Measurements from ENCODE around the gene ANGPTL7. TPM values are rescaled to one million over a fixed set of nuclear protein-coding genes. Genes with fewer than 3 reads are reported as not detected.

ANGPTL7 gene
- total and polyA plus RNA-seq, 10 of the 15 experiments (the other 5 are each of a cell fraction or from before 2014, with no cell fraction given) = 0.09 TPM; not detected in 9

GRCh38 chr1:11214698-11215380 is 25.7 kb downstream of the ANGPTL7 start (continued):
- no peak for TF ChIP-seq SIX5 (IDR thresholded peaks at IDR 0.05; ENCODE audit: low read depth, low read length, severe bottlenecking)
- TF ChIP-seq CEBPB (IDR thresholded peaks at IDR 0.05; ENCODE audit: borderline replicate concordance in 1 of 2, low read depth in 2 of 2, low read length in 2 of 2) = no peak
- TF ChIP-seq ETV6 (conservative IDR thresholded peaks at IDR 0.05 in 1 of 2, IDR thresholded peaks at IDR 0.05 in 1 of 2; ENCODE audit: borderline replicate concordance in 1 of 2, low read depth in 1 of 2) = no peak
- TF ChIP-seq, protein P1, sequence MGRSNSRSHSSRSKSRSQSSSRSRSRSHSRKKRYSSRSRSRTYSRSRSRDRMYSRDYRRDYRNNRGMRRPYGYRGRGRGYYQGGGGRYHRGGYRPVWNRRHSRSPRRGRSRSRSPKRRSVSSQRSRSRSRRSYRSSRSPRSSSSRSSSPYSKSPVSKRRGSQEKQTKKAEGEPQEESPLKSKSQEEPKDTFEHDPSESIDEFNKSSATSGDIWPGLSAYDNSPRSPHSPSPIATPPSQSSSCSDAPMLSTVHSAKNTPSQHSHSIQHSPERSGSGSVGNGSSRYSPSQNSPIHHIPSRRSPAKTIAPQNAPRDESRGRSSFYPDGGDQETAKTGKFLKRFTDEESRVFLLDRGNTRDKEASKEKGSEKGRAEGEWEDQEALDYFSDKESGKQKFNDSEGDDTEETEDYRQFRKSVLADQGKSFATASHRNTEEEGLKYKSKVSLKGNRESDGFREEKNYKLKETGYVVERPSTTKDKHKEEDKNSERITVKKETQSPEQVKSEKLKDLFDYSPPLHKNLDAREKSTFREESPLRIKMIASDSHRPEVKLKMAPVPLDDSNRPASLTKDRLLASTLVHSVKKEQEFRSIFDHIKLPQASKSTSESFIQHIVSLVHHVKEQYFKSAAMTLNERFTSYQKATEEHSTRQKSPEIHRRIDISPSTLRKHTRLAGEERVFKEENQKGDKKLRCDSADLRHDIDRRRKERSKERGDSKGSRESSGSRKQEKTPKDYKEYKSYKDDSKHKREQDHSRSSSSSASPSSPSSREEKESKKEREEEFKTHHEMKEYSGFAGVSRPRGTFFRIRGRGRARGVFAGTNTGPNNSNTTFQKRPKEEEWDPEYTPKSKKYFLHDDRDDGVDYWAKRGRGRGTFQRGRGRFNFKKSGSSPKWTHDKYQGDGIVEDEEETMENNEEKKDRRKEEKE (IDR thresholded peaks at IDR 0.05) = no peak
- TF ChIP-seq, protein P2, sequence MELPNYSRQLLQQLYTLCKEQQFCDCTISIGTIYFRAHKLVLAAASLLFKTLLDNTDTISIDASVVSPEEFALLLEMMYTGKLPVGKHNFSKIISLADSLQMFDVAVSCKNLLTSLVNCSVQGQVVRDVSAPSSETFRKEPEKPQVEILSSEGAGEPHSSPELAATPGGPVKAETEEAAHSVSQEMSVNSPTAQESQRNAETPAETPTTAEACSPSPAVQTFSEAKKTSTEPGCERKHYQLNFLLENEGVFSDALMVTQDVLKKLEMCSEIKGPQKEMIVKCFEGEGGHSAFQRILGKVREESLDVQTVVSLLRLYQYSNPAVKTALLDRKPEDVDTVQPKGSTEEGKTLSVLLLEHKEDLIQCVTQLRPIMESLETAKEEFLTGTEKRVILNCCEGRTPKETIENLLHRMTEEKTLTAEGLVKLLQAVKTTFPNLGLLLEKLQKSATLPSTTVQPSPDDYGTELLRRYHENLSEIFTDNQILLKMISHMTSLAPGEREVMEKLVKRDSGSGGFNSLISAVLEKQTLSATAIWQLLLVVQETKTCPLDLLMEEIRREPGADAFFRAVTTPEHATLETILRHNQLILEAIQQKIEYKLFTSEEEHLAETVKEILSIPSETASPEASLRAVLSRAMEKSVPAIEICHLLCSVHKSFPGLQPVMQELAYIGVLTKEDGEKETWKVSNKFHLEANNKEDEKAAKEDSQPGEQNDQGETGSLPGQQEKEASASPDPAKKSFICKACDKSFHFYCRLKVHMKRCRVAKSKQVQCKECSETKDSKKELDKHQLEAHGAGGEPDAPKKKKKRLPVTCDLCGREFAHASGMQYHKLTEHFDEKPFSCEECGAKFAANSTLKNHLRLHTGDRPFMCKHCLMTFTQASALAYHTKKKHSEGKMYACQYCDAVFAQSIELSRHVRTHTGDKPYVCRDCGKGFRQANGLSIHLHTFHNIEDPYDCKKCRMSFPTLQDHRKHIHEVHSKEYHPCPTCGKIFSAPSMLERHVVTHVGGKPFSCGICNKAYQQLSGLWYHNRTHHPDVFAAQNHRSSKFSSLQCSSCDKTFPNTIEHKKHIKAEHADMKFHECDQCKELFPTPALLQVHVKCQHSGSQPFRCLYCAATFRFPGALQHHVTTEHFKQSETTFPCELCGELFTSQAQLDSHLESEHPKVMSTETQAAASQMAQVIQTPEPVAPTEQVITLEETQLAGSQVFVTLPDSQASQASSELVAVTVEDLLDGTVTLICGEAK (IDR thresholded peaks at IDR 0.05; ENCODE audit: borderline replicate concordance) = no peak
- no peak for TF ChIP-seq CBFB (IDR thresholded peaks at IDR 0.05; ENCODE audit: low read depth)
- TF ChIP-seq GATAD2B (conservative IDR thresholded peaks at IDR 0.05; ENCODE audit: low read depth) = no peak
- no peak for TF ChIP-seq ELK1 (IDR thresholded peaks at IDR 0.05; ENCODE audit: low read depth, low read length)
- TF ChIP-seq HDGF (IDR thresholded peaks at IDR 0.05) = no peak
- no peak for TF ChIP-seq RBBP5 (conservative IDR thresholded peaks at IDR 0.05)
- no peak for TF ChIP-seq EZH2 (IDR thresholded peaks at IDR 0.05; ENCODE audit: borderline replicate concordance, control insufficient read depth, low read depth, low read length)
- no peak for TF ChIP-seq NR2C2 (IDR thresholded peaks at IDR 0.05; ENCODE audit: borderline replicate concordance, control insufficient read depth, insufficient read length, low read depth)
- no peak for TF ChIP-seq RB1 (IDR thresholded peaks at IDR 0.05; ENCODE audit: borderline replicate concordance)
- TF ChIP-seq FOXM1 (IDR thresholded peaks at IDR 0.05; ENCODE audit: low read depth, low read length) = no peak
- no peak for TF ChIP-seq SUPT20H (IDR thresholded peaks at IDR 0.05; ENCODE audit: borderline replicate concordance, control insufficient read depth, low read depth, low read length)

Measured in GM12878 (cell line).